Endothelial cell of umbilical vein (primary cell): ENCODE data around the gene ZSCAN12. TPM values are rescaled to one million over a fixed set of nuclear protein-coding genes. Genes with fewer than 3 reads are reported as not detected.

Experiments
- BruUV-seq: library from RNA; stranded (reverse); fragments of 400-500 nt; replicated peaks from 2 replicates; lab custom pipeline; 2021; lab: Mats Ljungman, UMichigan
- CTCF ChIA-PET: fragments of 300-600, 350-600 bp; sonication (Branson Sonifier 250); formaldehyde crosslinking; loops from one replicate; lab custom pipeline; 2021; ENCODE audit warnings: antibody characterized with exemption, inconsistent platforms; lab: Charles Lee
- POLR2A ChIA-PET: fragments of 300-600, 350-600 bp; sonication (Branson Sonifier 250); formaldehyde crosslinking; loops from one replicate; lab custom pipeline; 2021; ENCODE audit warnings: antibody characterized with exemption, inconsistent platforms; lab: Charles Lee
- DNase-seq: peaks from one replicate; pipeline ENCODE4 v3.0.0-alpha.2; 2011; ENCODE audit warnings: low read depth, low spot score
- FAIRE-seq: peaks from 2 replicates; lab custom pipeline; 2011; peaks lifted over from hg19 to GRCh38; lab: Jason Lieb, UNC
- H2AFZ ChIP-seq: 2 replicates; pipeline ENCODE4 v1.6.0; 2012; ENCODE audit warnings: low read depth, low read length, control low read depth, inconsistent platforms
- H3K27ac ChIP-seq: 2 replicates; pipeline ENCODE4 v1.5.1; 2011; ENCODE audit warnings: low read depth, mild to moderate bottlenecking, control low read depth, low read length, moderate library complexity; ENCODE audit not compliant: insufficient read depth
- H3K27me3 ChIP-seq, 2 experiments: 2 replicates each; pipeline versions ENCODE4 v1.6.0 to v1.6.1; 2011; ENCODE audit warnings: low read length in 2 of 2, mixed read lengths in 1 of 2; ENCODE audit not compliant: control insufficient read depth in 2 of 2, insufficient read depth in 2 of 2
- H3K36me3 ChIP-seq, 2 experiments: 2 replicates in 1 of 2; 3 replicates in 1 of 2; pipeline ENCODE4 v1.5.1; 2011; ENCODE audit warnings: low read length in 2 of 2, mild to moderate bottlenecking in 1 of 2, moderate library complexity in 1 of 2; ENCODE audit not compliant: control insufficient read depth in 2 of 2, insufficient read depth in 2 of 2; ENCODE audit errors: extremely low read depth in 1 of 2
- H3K4me1 ChIP-seq: 3 replicates; pipeline ENCODE4 v1.5.1; 2011; ENCODE audit warnings: mild to moderate bottlenecking, low read length; ENCODE audit not compliant: control insufficient read depth, insufficient read depth; ENCODE audit errors: extremely low read depth
- H3K4me2 ChIP-seq: 2 replicates; pipeline ENCODE4 v1.6.1; 2011; ENCODE audit warnings: low read length, control low read depth, mixed read lengths; ENCODE audit not compliant: insufficient read depth
- H3K4me3 ChIP-seq, 3 experiments: fragments of 200-600 bp in 1 of 3; sonication (generic), shearing (Covaris generic) in 1 of 3; replicated peaks in 1 of 3; 2 replicates each; pipeline ENCODE4 v1.5.1; 2011 to 2016; ENCODE audit warnings: control low read depth in 3 of 3, low read length in 3 of 3, mild to moderate bottlenecking in 2 of 3, inconsistent platforms in 1 of 3, low read depth in 1 of 3, moderate library complexity in 1 of 3; ENCODE audit not compliant: insufficient read depth in 1 of 3
- H3K79me2 ChIP-seq: 2 replicates; pipeline ENCODE4 v1.6.0; 2012; ENCODE audit warnings: low read length, inconsistent platforms; ENCODE audit not compliant: control insufficient read depth, insufficient read depth
- H3K9ac ChIP-seq: replicated peaks from 2 replicates; pipeline ENCODE3; 2011; ENCODE audit warnings: low read length, control low read depth; ENCODE audit not compliant: insufficient read depth; ENCODE audit errors: extremely low read depth
- H3K9me1 ChIP-seq: replicated peaks from 3 replicates; pipeline ENCODE4 v1.6.0; 2011; ENCODE audit warnings: mild to moderate bottlenecking, low read length; ENCODE audit not compliant: control insufficient read depth, insufficient read depth; ENCODE audit errors: extremely low read depth
- H3K9me3 ChIP-seq: replicated peaks from 2 replicates; pipeline ENCODE4 v1.5.1; 2012; ENCODE audit warnings: low read length, inconsistent platforms; ENCODE audit not compliant: control insufficient read depth, insufficient read depth
- H4K20me1 ChIP-seq: replicated peaks from 2 replicates; pipeline ENCODE3; 2011; ENCODE audit warnings: mild to moderate bottlenecking, low read length; ENCODE audit not compliant: control insufficient read depth, insufficient read depth; ENCODE audit errors: extremely low read depth
- EZH2 ChIP-seq: IDR thresholded peaks from 2 replicates; pipeline ENCODE4 v1.6.1; 2012; ENCODE audit warnings: borderline replicate concordance, low read depth, mild to moderate bottlenecking, moderate library complexity, low read length, inconsistent platforms; ENCODE audit not compliant: severe bottlenecking
- FOS ChIP-seq: IDR thresholded peaks from 2 replicates; pipeline ENCODE4 v1.6.1; 2011; ENCODE audit warnings: mild to moderate bottlenecking, low read length, moderate library complexity, borderline replicate concordance; ENCODE audit not compliant: insufficient read depth
- GATA2 ChIP-seq: IDR thresholded peaks from 2 replicates; pipeline ENCODE4 v1.7.0; 2011; ENCODE audit warnings: low read depth, mild to moderate bottlenecking, moderate library complexity, mixed read lengths, low read length; ENCODE audit not compliant: insufficient read length, insufficient read depth
- JUN ChIP-seq: IDR thresholded peaks from 2 replicates; pipeline ENCODE4 v1.6.1; 2011; ENCODE audit warnings: borderline replicate concordance, low read depth; ENCODE audit not compliant: insufficient read length, insufficient read depth
- MYC ChIP-seq: IDR thresholded peaks from one replicate; pipeline ENCODE4 v1.6.1; 2011; ENCODE audit warnings: mild to moderate bottlenecking, low read depth, low read length
- POLR2A ChIP-seq: IDR thresholded peaks from 2 replicates; pipeline ENCODE4 v1.6.1; 2012; ENCODE audit warnings: low read depth, mild to moderate bottlenecking, control low read depth, low read length
- POLR2AphosphoS5 ChIP-seq: IDR thresholded peaks from 2 replicates; pipeline ENCODE4 v1.6.1; 2012; ENCODE audit warnings: low read depth, mild to moderate bottlenecking, control low read depth, low read length, moderate library complexity; ENCODE audit not compliant: insufficient read depth
- dilution Hi-C: fragments of 300-500 bp; cut with MboI; formaldehyde crosslinking; loops from one replicate; pipeline ENCODE4 v1.15.0; 2019; ENCODE audit warnings: low sequenced_read_pairs; ENCODE audit not compliant: extremely low pct_ligation_motif_present
- intact Hi-C: fragments of 100-400 bp; cut with micrococcal nuclease; formaldehyde crosslinking; loops from one replicate; pipeline ENCODE4 v1.10.0; 2022
- polyA plus RNA-seq, 4 experiments: library from polyadenylated mRNA; depleted of rRNA in 3 of 4; stranded (reverse) in 3 of 4; unstranded in 1 of 4; fragments of >200 nt; gene quantifications; 2 replicates each; pipeline versions ENCODE4 v1.2.1 to v1.2.3, GENCODE V29; 2011 to 2012; ENCODE audit warnings: missing spikeins in 1 of 4
- total RNA-seq: library from RNA; stranded (reverse); gene quantifications from 2 replicates; pipeline ENCODE4 v1.2.3, GENCODE V29; 2021
- TF ChIP-seq, protein P1 (sequence below): IDR thresholded peaks from 2 replicates; pipeline ENCODE4 v1.6.1; 2011; ENCODE audit not compliant: insufficient read depth, insufficient read length
- TF ChIP-seq, protein P2 (sequence below), 2 donors: IDR thresholded peaks; 1 replicate in 1 of 2; 2 replicates in 1 of 2; pipeline ENCODE4 v1.5.1; 2011; ENCODE audit warnings: low read length in 2 of 2, mild to moderate bottlenecking in 2 of 2, moderate library complexity in 2 of 2, control low read depth in 1 of 2, inconsistent platforms in 1 of 2, low read depth in 1 of 2; ENCODE audit not compliant: insufficient read depth in 1 of 2; ENCODE audit errors: extremely low read depth in 1 of 2

Gene ZSCAN12
- total and polyA plus RNA-seq, 2 donors (not counting 3 experiments of a cell fraction or from before 2014, with no cell fraction given): 1.3 to 4.4 TPM

DNA sequence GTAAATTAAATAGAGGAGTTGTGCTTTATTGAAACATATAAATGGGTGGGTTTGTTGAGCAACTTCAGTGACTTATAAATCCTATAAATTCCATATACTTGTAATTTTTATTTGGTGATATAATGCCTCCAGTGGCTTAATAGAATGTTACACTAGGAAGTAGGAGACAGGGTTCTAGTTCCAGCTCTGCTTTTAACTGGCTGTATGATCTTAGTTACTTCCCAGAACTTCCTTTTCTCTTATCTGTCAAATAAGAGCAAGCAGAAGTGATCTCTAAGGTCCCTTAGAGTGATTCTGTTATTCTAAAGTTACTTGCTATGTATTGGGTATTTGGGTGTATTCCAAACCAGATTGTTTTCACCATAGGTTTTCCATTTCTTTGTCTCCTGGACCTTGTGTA is 33.6 kb upstream of the ZSCAN12 start:
- H3K27me3 ChIP-seq: no peaks in the 10 kb centered on the region
- H3K4me1 ChIP-seq: no peaks in the 10 kb centered on the region
- no peak overlapping the region for H3K4me3 ChIP-seq
- DNase-seq: no peak
- no TSS peak for BruUV-seq
- intact Hi-C loops: no loop called here
- H4K20me1 ChIP-seq: no peaks in the 10 kb centered on the region
- H2AFZ ChIP-seq: no peak overlapping the region
- FAIRE-seq: no peak
- TF ChIP-seq MYC (no peak), FOS (no peak), JUN (no peak), POLR2A (no peak), EZH2 (no peak), GATA2 (no peak), POLR2AphosphoS5 (no peak)
- TF ChIP-seq, protein P1, sequence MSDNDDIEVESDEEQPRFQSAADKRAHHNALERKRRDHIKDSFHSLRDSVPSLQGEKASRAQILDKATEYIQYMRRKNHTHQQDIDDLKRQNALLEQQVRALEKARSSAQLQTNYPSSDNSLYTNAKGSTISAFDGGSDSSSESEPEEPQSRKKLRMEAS: no peak
- TF ChIP-seq, protein P2, sequence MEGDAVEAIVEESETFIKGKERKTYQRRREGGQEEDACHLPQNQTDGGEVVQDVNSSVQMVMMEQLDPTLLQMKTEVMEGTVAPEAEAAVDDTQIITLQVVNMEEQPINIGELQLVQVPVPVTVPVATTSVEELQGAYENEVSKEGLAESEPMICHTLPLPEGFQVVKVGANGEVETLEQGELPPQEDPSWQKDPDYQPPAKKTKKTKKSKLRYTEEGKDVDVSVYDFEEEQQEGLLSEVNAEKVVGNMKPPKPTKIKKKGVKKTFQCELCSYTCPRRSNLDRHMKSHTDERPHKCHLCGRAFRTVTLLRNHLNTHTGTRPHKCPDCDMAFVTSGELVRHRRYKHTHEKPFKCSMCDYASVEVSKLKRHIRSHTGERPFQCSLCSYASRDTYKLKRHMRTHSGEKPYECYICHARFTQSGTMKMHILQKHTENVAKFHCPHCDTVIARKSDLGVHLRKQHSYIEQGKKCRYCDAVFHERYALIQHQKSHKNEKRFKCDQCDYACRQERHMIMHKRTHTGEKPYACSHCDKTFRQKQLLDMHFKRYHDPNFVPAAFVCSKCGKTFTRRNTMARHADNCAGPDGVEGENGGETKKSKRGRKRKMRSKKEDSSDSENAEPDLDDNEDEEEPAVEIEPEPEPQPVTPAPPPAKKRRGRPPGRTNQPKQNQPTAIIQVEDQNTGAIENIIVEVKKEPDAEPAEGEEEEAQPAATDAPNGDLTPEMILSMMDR (IDR thresholded peaks at IDR 0.05; ENCODE audit: extremely low read depth in 1 of 2, insufficient read depth in 1 of 2, low read depth in 1 of 2, low read length in 2 of 2): no peak
- no peak overlapping the region for H3K4me2 ChIP-seq
- dilution Hi-C loops: no loop called here
- no peak overlapping the region for H3K9ac ChIP-seq
- no peak overlapping the region for H3K27ac ChIP-seq
- H3K9me3 ChIP-seq: no peaks in the 10 kb centered on the region
- no peaks in the 10 kb centered on the region for H3K79me2 ChIP-seq
- ChIA-PET POLR2A (no interaction called here), CTCF (no interaction called here)
- no peaks in the 10 kb centered on the region for H3K9me1 ChIP-seq
- H3K36me3 ChIP-seq: peaks cover 0 to 6% of the 10 kb centered on the region in 2 experiments
